Measurements from ENCODE around the gene ZNF639.

Gene ZNF639

GRCh38 chr3:179321668-179322285 is 1.1 kb upstream of the ZNF639 start:
- peak; percentile 55 for DNase-seq

- DNase-seq = peak; percentile 51
Observed at GRCh38 chr3:179323197-179324110, 623 bp downstream of the ZNF639 start.

GRCh38 chr3:179324270-179324754 is 1.5 kb downstream of the ZNF639 start:
- DNase-seq = peak; percentile 31

GRCh38 chr3:179330438-179330837 is 7.6 kb downstream of the ZNF639 start:
- no peak for DNase-seq

- no peak for DNase-seq
Observed at GRCh38 chr3:179332240-179332639, 9.4 kb downstream of the ZNF639 start.

GRCh38 chr3:179333084-179333483 is 10.3 kb downstream of the ZNF639 start:
- no peak for DNase-seq

- DNase-seq = no peak
Observed at GRCh38 chr3:179336345-179336929, 13.6 kb downstream of the ZNF639 start.

GRCh38 chr3:179347345-179348194 is 24.7 kb downstream of the ZNF639 start, which contains the start of gene MFN1:
MFN1 (plus strand) TSS chr3:179347709; CDS start chr3:179348852, 1,143 bp downstream.
- DNase-seq = peak; percentile 97

- no peak for DNase-seq
Observed at GRCh38 chr3:179348325-179349013, 25.6 kb downstream of the ZNF639 start.

GRCh38 chr3:179355996-179356395 is 33.2 kb downstream of the ZNF639 start:
- no peak for DNase-seq

GRCh38 chr3:179363332-179363731 is 40.5 kb downstream of the ZNF639 start:
- DNase-seq = no peak

- DNase-seq = no peak
Observed at GRCh38 chr3:179369621-179370020, 46.8 kb downstream of the ZNF639 start.

- DNase-seq = no peak
Observed at GRCh38 chr3:179373938-179374337, 51.1 kb downstream of the ZNF639 start.

GRCh38 chr3:179375091-179375999 is 52.5 kb downstream of the ZNF639 start:
- no peak for DNase-seq

- no peak for DNase-seq
Observed at GRCh38 chr3:179376474-179376873, 53.6 kb downstream of the ZNF639 start.
